NB4 (cell line): ENCODE measurements around the gene CDH4.
"Not testable (repeated sequence)": the region's sequence is repeated elsewhere in the genome, so short reads cannot be mapped to it uniquely, and the experiment has no call there.

Experiments used
- DNase-seq: peaks from one replicate; pipeline ENCODE4 v3.0.0; 2010; ENCODE audit warnings: low read depth
- H3K4me3 ChIP-seq: one replicate; pipeline ENCODE4 v1.5.1; 2011; ENCODE audit warnings: mild to moderate bottlenecking, low read depth, low read length, moderate library complexity
- MYC ChIP-seq: IDR thresholded peaks from 2 replicates; pipeline ENCODE4 v1.6.1; 2011; ENCODE audit warnings: low read depth, low read length
- POLR2A ChIP-seq: IDR thresholded peaks from 2 replicates; pipeline ENCODE4 v1.6.1; 2011; ENCODE audit warnings: mild to moderate bottlenecking; ENCODE audit not compliant: insufficient read length; ENCODE audit errors: extremely low read depth
- TF ChIP-seq, protein P1 (sequence below): IDR thresholded peaks from 2 replicates; pipeline ENCODE4 v1.6.1; 2011; ENCODE audit warnings: low read depth, low read length
- TF ChIP-seq, protein P2 (sequence below): IDR thresholded peaks from one replicate; pipeline ENCODE4 v1.5.1; 2012; ENCODE audit warnings: low read depth, low read length

CDH4 gene

DNA sequence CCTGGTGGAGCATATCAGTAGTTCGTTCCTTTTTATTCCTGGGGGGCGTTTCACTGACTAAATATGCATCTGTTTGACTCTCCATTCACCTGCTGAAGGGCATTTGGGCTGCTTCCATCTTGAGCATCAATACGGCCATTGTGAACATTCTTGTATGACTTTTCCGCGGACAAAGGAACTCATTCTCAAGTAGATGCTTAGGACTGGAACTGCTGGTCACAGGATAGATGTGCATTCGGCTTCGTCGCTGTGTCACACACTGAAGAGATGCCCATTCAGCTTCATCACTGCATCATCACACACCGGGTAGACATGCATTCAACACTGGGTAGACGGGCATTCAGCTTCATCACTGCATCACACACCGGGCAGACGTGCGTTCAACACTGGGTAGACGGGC, 718.3 kb downstream of the CDH4 start:
- no peak for DNase-seq
- no peak for TF ChIP-seq MYC
- no peak for TF ChIP-seq POLR2A
- TF ChIP-seq, protein P1, sequence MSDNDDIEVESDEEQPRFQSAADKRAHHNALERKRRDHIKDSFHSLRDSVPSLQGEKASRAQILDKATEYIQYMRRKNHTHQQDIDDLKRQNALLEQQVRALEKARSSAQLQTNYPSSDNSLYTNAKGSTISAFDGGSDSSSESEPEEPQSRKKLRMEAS, result no peak
- TF ChIP-seq, protein P2, sequence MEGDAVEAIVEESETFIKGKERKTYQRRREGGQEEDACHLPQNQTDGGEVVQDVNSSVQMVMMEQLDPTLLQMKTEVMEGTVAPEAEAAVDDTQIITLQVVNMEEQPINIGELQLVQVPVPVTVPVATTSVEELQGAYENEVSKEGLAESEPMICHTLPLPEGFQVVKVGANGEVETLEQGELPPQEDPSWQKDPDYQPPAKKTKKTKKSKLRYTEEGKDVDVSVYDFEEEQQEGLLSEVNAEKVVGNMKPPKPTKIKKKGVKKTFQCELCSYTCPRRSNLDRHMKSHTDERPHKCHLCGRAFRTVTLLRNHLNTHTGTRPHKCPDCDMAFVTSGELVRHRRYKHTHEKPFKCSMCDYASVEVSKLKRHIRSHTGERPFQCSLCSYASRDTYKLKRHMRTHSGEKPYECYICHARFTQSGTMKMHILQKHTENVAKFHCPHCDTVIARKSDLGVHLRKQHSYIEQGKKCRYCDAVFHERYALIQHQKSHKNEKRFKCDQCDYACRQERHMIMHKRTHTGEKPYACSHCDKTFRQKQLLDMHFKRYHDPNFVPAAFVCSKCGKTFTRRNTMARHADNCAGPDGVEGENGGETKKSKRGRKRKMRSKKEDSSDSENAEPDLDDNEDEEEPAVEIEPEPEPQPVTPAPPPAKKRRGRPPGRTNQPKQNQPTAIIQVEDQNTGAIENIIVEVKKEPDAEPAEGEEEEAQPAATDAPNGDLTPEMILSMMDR, result no peak
- H3K4me3 ChIP-seq, result no peak overlapping the region

DNA sequence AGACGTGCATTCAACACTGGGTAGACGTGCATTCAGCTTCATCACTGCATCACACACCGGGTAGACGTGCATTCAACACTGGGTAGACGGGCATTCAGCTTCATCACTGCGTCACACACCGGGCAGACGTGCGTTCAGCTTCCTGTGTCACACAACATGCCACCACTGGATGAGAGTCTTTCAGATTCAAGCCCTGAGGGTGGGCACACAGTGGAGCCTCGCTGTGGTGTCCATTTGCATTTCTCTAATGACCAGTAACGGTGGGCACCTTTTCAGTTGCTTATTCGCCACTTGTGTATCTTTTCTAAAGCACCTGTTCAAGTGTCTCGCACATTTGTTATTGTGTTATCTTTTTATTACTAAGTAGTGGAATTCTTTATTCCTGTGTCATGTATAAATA, 719.5 kb downstream of the CDH4 start:
- H3K4me3 ChIP-seq, result not testable (repeated sequence)

DNA sequence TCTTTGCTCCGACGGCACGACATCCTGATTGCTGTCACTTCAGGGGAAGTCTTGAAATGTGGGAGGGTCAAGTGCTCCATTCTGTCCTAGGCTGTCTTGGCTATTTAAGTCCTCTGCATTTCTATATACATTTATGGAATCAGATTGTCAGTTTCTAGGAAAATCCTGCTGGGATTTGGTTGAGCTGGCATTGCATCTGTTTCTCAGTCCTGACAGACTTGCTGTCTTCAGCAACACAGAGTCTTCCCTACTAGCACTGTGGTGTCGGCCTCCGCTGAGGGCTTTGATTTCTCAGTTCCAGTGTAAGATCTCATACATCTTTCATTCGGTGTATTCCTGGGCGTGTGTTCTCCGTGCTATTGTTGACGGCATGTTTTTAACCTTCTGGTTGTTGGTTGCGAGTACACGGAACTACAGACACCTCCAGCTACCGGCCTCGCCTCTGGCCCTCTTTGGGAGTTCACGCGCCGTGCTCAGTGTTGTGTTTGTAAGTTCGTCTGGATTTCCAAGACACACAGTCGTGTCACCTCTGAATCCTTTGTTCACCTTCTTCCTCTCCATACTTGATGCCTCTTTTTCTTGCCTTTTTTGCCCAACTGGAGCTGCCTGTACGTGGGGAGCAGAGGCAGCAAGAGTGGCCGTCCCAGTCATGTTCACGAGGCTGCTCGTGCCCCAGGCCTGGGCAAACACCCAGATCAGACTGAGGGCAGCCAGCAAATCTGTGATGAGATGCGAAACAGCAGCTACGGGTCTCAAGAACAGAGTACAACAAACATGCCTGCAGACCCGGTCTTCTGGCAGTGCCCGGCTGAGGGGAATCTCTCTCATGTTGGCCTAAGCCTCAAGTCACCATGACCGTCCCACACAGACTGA, 720.8 kb downstream of the CDH4 start:
- TF ChIP-seq, protein P1, result no peak
- TF ChIP-seq, protein P2, result no peak
- TF ChIP-seq MYC, result no peak
- TF ChIP-seq POLR2A, result no peak
- DNase-seq, result no peak
- H3K4me3 ChIP-seq, result no peak overlapping the region

More for the DNA sequence above, 719.5 kb downstream of the CDH4 start:
- not testable (repeated sequence) for DNase-seq

DNA sequence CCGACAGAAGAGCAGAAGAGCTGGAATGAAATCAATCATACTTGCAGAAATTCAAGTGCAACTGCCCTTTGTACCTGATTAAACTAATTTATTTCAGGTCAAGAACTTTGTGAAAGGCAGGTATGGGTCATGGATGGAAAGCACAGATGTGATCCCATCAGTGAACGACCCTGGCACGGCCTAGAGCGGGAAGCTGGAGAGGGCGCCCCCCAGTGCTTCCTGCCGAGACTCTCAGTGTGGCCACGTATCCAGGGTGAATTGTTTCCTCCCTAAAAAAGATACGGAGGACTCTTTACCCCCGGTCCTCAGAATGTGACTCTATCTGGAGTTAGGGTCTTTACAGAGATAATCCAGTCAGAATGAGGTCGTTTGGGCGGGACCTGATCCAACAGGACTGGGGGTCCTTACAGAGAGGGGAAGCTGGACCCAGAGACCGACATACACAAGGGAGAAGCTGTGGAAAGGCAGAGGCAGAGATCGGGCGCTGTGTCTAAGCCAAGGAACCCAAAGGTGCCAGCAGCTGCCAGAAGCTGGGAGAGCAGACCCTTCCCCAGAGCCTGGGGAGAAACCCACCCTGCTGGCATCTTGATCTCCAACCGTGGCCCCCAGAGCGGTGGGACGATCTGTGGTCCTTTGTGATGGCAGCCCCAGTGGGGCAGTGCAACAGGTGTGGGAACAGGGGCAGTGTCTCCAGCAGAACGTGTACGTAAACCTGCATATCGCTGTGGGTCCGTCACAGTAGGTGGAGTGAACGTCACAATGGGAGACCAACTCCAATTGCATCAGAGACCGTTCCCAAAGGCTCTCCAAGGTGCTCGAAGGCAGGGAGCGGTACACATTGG, 721.7 kb downstream of the CDH4 start:
- no peak overlapping the region for H3K4me3 ChIP-seq
- no peak for DNase-seq
- TF ChIP-seq, protein P2, result no peak
- TF ChIP-seq MYC (no peak), POLR2A (no peak)
- TF ChIP-seq, protein P1, result no peak

DNA sequence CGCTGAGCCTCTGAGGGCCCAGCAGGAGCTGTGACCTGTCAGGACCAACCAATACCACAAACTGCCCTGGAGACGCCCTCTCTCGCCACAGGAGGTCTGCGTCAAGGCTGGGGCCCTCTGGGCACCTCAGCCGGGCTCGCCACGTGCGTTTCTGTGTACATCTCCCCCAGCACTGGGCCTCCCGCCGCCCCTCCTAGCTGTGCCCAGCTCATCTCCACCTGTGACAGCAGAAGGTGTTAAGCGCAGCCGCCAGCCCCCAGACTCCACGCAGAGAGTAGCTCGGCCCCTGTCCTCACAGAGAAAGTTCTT, 722.2 kb downstream of the CDH4 start:
- DNase-seq, result no peak
- no peak for TF ChIP-seq MYC
- TF ChIP-seq, protein P1, result no peak
- no peak for TF ChIP-seq POLR2A
- TF ChIP-seq, protein P2, result no peak
- H3K4me3 ChIP-seq, result no peak overlapping the region

DNA sequence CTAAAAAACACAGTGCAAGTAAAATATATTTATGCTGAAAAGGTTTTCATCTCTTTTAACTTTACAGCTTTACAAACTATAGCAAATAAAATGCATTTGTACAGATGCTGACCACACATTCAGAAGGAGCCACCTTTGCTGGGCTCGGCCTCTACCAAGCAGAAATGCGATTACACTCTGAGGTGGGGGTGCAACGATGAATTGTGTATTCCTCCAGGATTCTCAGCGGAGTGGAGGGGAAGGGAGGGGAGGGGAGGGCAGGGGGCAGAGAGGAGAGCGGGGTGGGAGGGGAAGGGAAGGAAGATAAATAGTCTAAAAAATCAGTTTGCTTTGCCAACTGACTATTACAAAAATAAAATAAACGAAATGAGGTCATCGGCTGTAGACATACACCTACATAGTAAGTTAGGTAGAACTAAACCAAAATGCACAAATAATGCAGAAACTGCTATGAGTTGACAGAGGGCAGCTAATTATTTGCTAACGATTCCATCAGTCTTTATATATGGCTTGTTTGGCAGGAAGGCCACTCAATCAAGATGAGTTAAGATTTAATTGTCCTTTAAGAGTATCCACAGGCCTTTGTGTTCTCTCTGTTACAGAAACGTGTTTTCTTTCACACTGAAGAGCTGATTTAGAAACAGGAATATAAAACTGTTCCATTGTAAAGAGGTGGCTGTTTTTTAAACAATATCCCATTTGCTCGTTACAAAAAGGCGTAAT, 723.5 kb downstream of the CDH4 start:
- TF ChIP-seq, protein P2, result no peak
- no peak for TF ChIP-seq POLR2A
- TF ChIP-seq MYC, result no peak
- TF ChIP-seq, protein P1, result no peak
- DNase-seq, result no peak
- H3K4me3 ChIP-seq, result no peak overlapping the region
